ENCODE measurements around the gene MAD1L1.

MAD1L1 gene

GRCh38 chr7:2010551-2011265 is 222.0 kb downstream of the MAD1L1 start:
- TF ChIP-seq ZFX (IDR thresholded peaks at IDR 0.05) (no peak), CTCF (conservative IDR thresholded peaks at IDR 0.05) (no peak)
- H3K27ac ChIP-seq, result no peak overlapping the region

DNA sequence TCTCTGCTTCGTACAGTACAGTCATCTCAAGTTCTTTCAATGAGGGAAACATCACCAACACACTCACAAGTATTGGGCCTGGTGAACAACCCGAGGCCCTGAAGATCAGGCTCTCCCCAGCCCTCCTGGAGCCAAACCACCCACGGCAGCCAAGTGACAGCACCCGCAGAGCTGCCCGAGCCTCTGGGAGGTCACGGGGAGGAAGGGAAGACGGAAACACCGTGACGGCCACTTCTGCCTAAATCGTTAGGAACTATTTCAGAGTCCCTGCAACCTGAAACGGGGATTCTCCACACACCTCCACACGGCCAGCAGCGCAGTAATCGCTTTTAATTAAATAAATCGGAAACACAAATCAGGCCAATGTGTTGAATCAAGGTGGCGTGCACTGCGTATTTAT is 222.6 kb downstream of the MAD1L1 start:
- H3K27ac ChIP-seq, result no peak overlapping the region

GRCh38 chr7:2009541-2010001 is 223.2 kb downstream of the MAD1L1 start:
- H3K27ac ChIP-seq, result no peak overlapping the region
- no peak for TF ChIP-seq ZFX (IDR thresholded peaks at IDR 0.05)
- no peak for TF ChIP-seq CTCF (conservative IDR thresholded peaks at IDR 0.05)

More for the DNA sequence above, 222.6 kb downstream of the MAD1L1 start:
- TF ChIP-seq CTCF (conservative IDR thresholded peaks at IDR 0.05) (no peak), ZFX (IDR thresholded peaks at IDR 0.05) (no peak)

DNA sequence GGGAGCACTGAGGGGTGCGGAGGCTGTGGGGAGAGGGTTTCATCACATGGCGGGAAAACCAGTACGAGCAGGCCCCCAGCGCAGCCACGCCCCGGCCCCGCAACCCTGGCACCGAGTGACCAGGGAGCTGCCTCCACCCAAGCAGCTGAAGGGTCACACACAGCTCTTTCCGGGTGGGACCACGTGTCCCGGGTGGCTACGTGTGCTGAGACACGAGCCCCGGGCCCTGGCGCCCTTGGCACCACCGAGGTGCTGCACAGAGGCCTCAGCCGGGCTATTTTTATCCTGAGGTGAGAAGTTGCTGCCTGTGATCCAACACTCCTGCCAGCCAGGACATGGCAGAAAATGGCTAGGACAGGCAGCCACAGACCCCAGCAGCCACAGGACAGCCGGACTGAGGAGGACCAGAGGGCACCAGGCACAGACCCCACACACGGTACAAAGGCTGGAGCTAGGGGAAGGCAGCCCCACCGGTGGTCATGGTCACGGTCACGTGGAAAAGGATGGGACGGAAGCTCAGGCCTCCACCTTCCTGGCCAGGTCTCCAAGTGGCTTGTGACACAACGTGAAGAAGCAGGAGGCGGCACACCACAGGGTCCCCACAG is 223.7 kb downstream of the MAD1L1 start:
- TF ChIP-seq ZFX (IDR thresholded peaks at IDR 0.05) (no peak), CTCF (conservative IDR thresholded peaks at IDR 0.05) (no peak)
- H3K27ac ChIP-seq, result no peak overlapping the region

DNA sequence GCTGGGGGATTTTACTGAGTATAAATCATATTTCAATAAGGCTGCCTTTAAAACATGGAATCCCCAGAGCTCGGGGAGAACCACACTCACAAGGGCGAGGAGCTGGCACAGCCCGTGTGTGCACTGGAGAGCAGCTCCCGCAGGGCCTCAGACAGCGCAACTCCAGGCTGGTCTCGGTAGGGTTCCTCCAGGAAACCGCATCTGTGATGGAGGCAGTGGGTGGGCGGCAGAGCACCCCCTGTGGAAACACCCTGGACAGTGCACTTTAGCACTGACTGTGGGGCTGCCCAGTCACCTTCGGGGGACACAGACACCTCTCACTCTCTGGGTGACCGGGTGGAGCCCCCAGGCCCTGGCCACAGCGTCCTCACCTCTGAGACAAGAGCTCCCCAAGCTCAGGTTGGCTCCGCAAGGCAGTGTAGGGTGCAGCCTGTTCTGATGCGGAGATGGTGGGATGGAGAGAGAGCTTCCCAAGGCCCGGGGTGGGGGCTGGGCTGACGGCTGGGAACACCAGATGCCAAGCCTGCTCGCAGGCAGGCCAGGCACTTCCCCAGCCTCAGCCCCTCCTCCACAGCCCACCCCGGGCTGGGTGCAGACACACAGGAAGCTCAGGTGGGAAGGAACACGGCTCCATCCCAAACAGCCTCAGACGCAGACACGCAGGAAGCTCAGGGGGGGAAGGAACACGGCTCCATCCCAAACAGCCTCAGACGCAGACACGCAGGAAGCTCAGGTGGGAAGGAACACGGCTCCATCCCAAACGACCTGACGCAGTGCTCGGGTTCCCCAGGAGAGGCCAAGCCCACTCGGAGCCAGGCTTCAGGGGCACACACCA is 224.4 kb downstream of the MAD1L1 start:
- no peak for TF ChIP-seq ZFX (IDR thresholded peaks at IDR 0.05)
- TF ChIP-seq CTCF (conservative IDR thresholded peaks at IDR 0.05), result no peak
- H3K27ac ChIP-seq, result no peak overlapping the region

- no peak overlapping the region for H3K27ac ChIP-seq
- TF ChIP-seq ZFX (IDR thresholded peaks at IDR 0.05), result no peak
- no peak for TF ChIP-seq CTCF (conservative IDR thresholded peaks at IDR 0.05)
Observed at GRCh38 chr7:2007551-2007950, 225.2 kb downstream of the MAD1L1 start.

Measured in C4-2B (cell line).